ENCODE measurements around the gene INCA1.

INCA1 gene

GRCh38 chr17:5027299-5027698 is 30.0 kb upstream of the INCA1 start:
- H2AFZ ChIP-seq (ENCODE audit: low read depth, low read length, severe bottlenecking), result no peak overlapping the region
- H3K36me3 ChIP-seq (ENCODE audit: low read length), result no peaks in the 10 kb centered on the region
- H4K20me1 ChIP-seq (ENCODE audit: low read depth, low read length), result no peaks in the 10 kb centered on the region
- H3F3A ChIP-seq (ENCODE audit: insufficient read depth), result peaks cover 2% of the 10 kb centered on the region; the same call in 1 of the 2 replicates
- no peaks in the 10 kb centered on the region for H3K9me2 ChIP-seq (replicated peaks; ENCODE audit: insufficient read depth, low read length)
- H3K27me3 ChIP-seq (ENCODE audit: low read length), result no peaks in the 10 kb centered on the region
- TF ChIP-seq CTCF (IDR thresholded peaks at IDR 0.05; ENCODE audit: insufficient read depth, low read length, poor library complexity, severe bottlenecking) (no peak), EZH2phosphoT487 (conservative IDR thresholded peaks at IDR 0.05; ENCODE audit: low read length) (no peak)
- no peak overlapping the region for H3K4me2 ChIP-seq (ENCODE audit: low read depth, low read length, poor library complexity, severe bottlenecking)
- no peak overlapping the region for H3K9ac ChIP-seq (ENCODE audit: low read length)
- H3K79me2 ChIP-seq (ENCODE audit: insufficient read depth, low read length), result no peaks in the 10 kb centered on the region
- no peaks in the 10 kb centered on the region for H3K9me3 ChIP-seq (ENCODE audit: insufficient read depth, low read length)
- H3K27ac ChIP-seq (ENCODE audit: low read depth, low read length), result no peak overlapping the region
- no peak overlapping the region for H3K4me3 ChIP-seq (ENCODE audit: insufficient read depth, low read length, poor library complexity, severe bottlenecking)

- H3K9me3 ChIP-seq (ENCODE audit: insufficient read depth, low read length), result no peaks in the 10 kb centered on the region
- H3K79me2 ChIP-seq (ENCODE audit: insufficient read depth, low read length), result no peaks in the 10 kb centered on the region
- no peak overlapping the region for H3K4me3 ChIP-seq (ENCODE audit: insufficient read depth, low read length, poor library complexity, severe bottlenecking)
- no peak overlapping the region for H2AFZ ChIP-seq (ENCODE audit: low read depth, low read length, severe bottlenecking)
- no peaks in the 10 kb centered on the region for H3K27me3 ChIP-seq (ENCODE audit: low read length)
- TF ChIP-seq CTCF (IDR thresholded peaks at IDR 0.05; ENCODE audit: insufficient read depth, low read length, poor library complexity, severe bottlenecking) (no peak), EZH2phosphoT487 (conservative IDR thresholded peaks at IDR 0.05; ENCODE audit: low read length) (no peak)
- no peaks in the 10 kb centered on the region for H4K20me1 ChIP-seq (ENCODE audit: low read depth, low read length)
- H3K9me2 ChIP-seq (replicated peaks; ENCODE audit: insufficient read depth, low read length), result no peaks in the 10 kb centered on the region
- H3K4me2 ChIP-seq (ENCODE audit: low read depth, low read length, poor library complexity, severe bottlenecking), result no peak overlapping the region
- no peaks in the 10 kb centered on the region for H3F3A ChIP-seq (ENCODE audit: insufficient read depth)
- H3K9ac ChIP-seq (ENCODE audit: low read length), result no peak overlapping the region
- H3K36me3 ChIP-seq (ENCODE audit: low read length), result no peaks in the 10 kb centered on the region
- H3K27ac ChIP-seq (ENCODE audit: low read depth, low read length), result no peak overlapping the region
These were observed 27.3 kb upstream of the INCA1 start for GRCh38 chr17:5024604-5025003.

- Histone ChIP-seq H3K79me2 (ENCODE audit: insufficient read depth, low read length) (no peaks in the 10 kb centered on the region), H3K9me2 (replicated peaks; ENCODE audit: insufficient read depth, low read length) (no peaks in the 10 kb centered on the region), H3K4me2 (ENCODE audit: low read depth, low read length, poor library complexity, severe bottlenecking) (no peak overlapping the region), H3K27me3 (ENCODE audit: low read length) (no peaks in the 10 kb centered on the region), H2AFZ (ENCODE audit: low read depth, low read length, severe bottlenecking) (no peak overlapping the region), H4K20me1 (ENCODE audit: low read depth, low read length) (no peaks in the 10 kb centered on the region), H3K27ac (ENCODE audit: low read depth, low read length) (no peak overlapping the region), H3K4me3 (ENCODE audit: insufficient read depth, low read length, poor library complexity, severe bottlenecking) (no peak overlapping the region), H3F3A (ENCODE audit: insufficient read depth) (no peaks in the 10 kb centered on the region), H3K36me3 (ENCODE audit: low read length) (no peaks in the 10 kb centered on the region), H3K9ac (ENCODE audit: low read length) (no peak overlapping the region), H3K9me3 (ENCODE audit: insufficient read depth, low read length) (no peaks in the 10 kb centered on the region)
- TF ChIP-seq CTCF (IDR thresholded peaks at IDR 0.05; ENCODE audit: insufficient read depth, low read length, poor library complexity, severe bottlenecking) (no peak), EZH2phosphoT487 (conservative IDR thresholded peaks at IDR 0.05; ENCODE audit: low read length) (no peak)
These were observed 26.3 kb upstream of the INCA1 start for GRCh38 chr17:5023588-5024147.
